Kidney (tissue), 14 donors: ENCODE results near the gene SCUBE2. TPM values are rescaled to one million over a fixed set of nuclear protein-coding genes. Genes with fewer than 3 reads are reported as not detected.

Experiments used
- DNase-seq, 5 donors: peaks; one replicate each; pipeline ENCODE4 v3.0.0-alpha.2; 2013 to 2020
- FAIRE-seq: peaks from 2 replicates; lab custom pipeline; 2012; peaks lifted over from hg19 to GRCh38; lab: Jason Lieb, UNC
- H3K27ac ChIP-seq, 2 donors: one replicate each; pipeline ENCODE4 v1.7.0; 2013; ENCODE audit warnings: low read depth in 2 of 2, low read length in 2 of 2, inconsistent platforms in 1 of 2
- H3K27me3 ChIP-seq: one replicate; pipeline ENCODE4 v1.7.1; 2013; ENCODE audit warnings: low read length, inconsistent platforms; ENCODE audit not compliant: control insufficient read depth, insufficient read depth
- H3K36me3 ChIP-seq, 3 donors: one replicate each; pipeline versions ENCODE4 v1.7.0 to v1.7.1; 2013; ENCODE audit warnings: low read length in 3 of 3, control low read depth in 1 of 3, inconsistent platforms in 1 of 3; ENCODE audit not compliant: insufficient read depth in 3 of 3, control insufficient read depth in 2 of 3
- H3K4me1 ChIP-seq, 3 donors: one replicate each; pipeline versions ENCODE4 v1.7.0 to v1.7.1; 2013; ENCODE audit warnings: low read length in 3 of 3, inconsistent platforms in 1 of 3, low read depth in 1 of 3; ENCODE audit not compliant: control insufficient read depth in 2 of 3, insufficient read depth in 2 of 3
- H3K4me3 ChIP-seq, 3 donors: one replicate each; pipeline versions ENCODE4 v1.7.0 to v1.8.1; 2013; ENCODE audit warnings: low read length in 3 of 3, control low read depth in 1 of 3, inconsistent platforms in 1 of 3
- H3K9ac ChIP-seq, 3 donors: one replicate each; pipeline versions ENCODE4 v1.7.0 to v1.7.1; 2013; ENCODE audit warnings: low read length in 3 of 3, control low read depth in 1 of 3, inconsistent platforms in 1 of 3
- H3K9me3 ChIP-seq, 3 donors: one replicate each; pipeline versions ENCODE4 v1.7.0 to v1.7.1; 2013; ENCODE audit warnings: low read length in 3 of 3, control low read depth in 1 of 3, inconsistent platforms in 1 of 3; ENCODE audit not compliant: control insufficient read depth in 2 of 3, insufficient read depth in 1 of 3
- intact Hi-C: fragments of 100-400 bp; cut with DNase I; formaldehyde crosslinking; loops from one replicate; pipeline ENCODE4 v1.11.1; 2022
- polyA plus RNA-seq: library from polyadenylated mRNA; stranded (reverse); fragments of 350-450 nt; fragmentation: Illumina TruSeq; extraction: RNeasy Lipid Tissue Mini Kit (QIAGEN cat#74804); gene quantifications from one replicate; pipeline ENCODE4 v1.2.3, GENCODE V29; 2014; ENCODE audit warnings: low read depth, low replicate concordance; ENCODE audit not compliant: insufficient read depth
- total RNA-seq: library from RNA; stranded (reverse); fragmentation: NEBNext Ultra II Directional; extraction: Animal tissue kit (Norgen Biotek cat#: 25700); gene quantifications from one replicate; pipeline ENCODE4 v1.2.1, GENCODE V29; 2021
- TF ChIP-seq, protein P1 (sequence below): IDR thresholded peaks from 3 replicates; pipeline ENCODE4 v1.5.1; 2012; ENCODE audit warnings: mild to moderate bottlenecking, moderate library complexity, borderline replicate concordance; ENCODE audit not compliant: insufficient read depth; ENCODE audit errors: extremely low read depth
- donor health status: control.
- donor health status: control.
- donor health status: control.
- donor health status: control.
- donor health status: control.
- donor health status: DM: yes; HTN: yes; CAD: no.
- donor health status: Normal renal cell carcinoma (clear cell type).

SCUBE2 gene
- total and polyA plus RNA-seq, 2 donors from 2014 or later: 0.65 to 3.5 TPM

DNA sequence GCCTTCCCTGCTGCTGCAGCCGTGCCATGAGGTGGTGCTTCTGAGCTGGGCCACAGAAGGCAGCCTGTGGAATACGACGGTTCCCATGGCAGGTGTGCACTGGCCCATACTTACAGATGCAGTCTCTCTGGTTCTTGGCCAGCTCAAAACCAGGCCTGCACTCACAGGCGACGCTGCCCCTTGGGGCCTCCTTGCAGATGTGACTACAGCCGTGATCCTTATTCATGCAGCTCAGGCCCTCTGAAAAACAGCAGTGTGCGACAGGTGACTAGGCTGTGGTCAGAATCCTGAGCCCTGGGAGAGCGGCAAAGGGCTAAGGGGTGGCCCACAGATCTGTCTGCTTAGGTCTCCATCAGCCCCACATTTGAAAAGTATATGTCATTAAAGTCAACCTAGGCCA is 22.1 kb downstream of the SCUBE2 start:
- Histone ChIP-seq H3K4me1 (peaks cover 0 to 4% (median 0%) of the 10 kb centered on the region in 3 donors), H3K27me3 (no peaks in the 10 kb centered on the region), H3K9ac (no peak overlapping the region), H3K4me3 (no peak overlapping the region), H3K9me3 (no peaks in the 10 kb centered on the region), H3K36me3 (no peaks in the 10 kb centered on the region), H3K27ac (no peak overlapping the region)
- DNase-seq: peak in 1 of 5 donors; percentile 9
- TF ChIP-seq, protein P1, sequence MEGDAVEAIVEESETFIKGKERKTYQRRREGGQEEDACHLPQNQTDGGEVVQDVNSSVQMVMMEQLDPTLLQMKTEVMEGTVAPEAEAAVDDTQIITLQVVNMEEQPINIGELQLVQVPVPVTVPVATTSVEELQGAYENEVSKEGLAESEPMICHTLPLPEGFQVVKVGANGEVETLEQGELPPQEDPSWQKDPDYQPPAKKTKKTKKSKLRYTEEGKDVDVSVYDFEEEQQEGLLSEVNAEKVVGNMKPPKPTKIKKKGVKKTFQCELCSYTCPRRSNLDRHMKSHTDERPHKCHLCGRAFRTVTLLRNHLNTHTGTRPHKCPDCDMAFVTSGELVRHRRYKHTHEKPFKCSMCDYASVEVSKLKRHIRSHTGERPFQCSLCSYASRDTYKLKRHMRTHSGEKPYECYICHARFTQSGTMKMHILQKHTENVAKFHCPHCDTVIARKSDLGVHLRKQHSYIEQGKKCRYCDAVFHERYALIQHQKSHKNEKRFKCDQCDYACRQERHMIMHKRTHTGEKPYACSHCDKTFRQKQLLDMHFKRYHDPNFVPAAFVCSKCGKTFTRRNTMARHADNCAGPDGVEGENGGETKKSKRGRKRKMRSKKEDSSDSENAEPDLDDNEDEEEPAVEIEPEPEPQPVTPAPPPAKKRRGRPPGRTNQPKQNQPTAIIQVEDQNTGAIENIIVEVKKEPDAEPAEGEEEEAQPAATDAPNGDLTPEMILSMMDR: no peak
- FAIRE-seq: no peak
- intact Hi-C loops: no loop called here

DNA sequence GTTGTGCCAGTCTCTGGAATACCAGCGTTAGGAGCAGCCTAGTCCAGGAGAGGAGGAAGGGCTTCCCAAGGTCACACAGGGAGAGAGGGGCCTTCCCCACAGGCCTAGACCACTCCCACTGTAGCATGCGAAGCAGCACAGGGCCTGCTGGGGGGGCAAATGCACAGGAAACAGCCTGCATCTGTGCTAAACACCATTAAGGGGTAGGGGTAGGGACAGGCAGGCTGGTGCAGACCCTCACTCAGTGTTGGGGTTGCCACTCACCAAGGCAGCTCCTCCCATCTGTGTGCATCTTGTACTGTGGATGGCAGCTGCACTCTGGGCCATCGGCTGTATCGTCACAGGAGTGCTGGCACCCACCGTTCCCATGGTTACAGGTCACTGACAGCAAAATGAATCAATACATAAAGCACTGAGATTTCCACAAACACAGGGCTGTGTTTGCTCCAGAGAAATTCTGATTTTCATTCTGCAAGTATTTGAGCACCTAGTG is 24.9 kb downstream of the SCUBE2 start:
- Histone ChIP-seq H3K27ac (no peak overlapping the region), H3K9ac (no peak overlapping the region), H3K36me3 (no peaks in the 10 kb centered on the region), H3K9me3 (no peaks in the 10 kb centered on the region), H3K4me3 (no peak overlapping the region), H3K27me3 (no peaks in the 10 kb centered on the region), H3K4me1 (peaks cover 0 to 4% (median 0%) of the 10 kb centered on the region in 3 donors)
- no peak for FAIRE-seq
- TF ChIP-seq, protein P1: no peak
- DNase-seq: peak in 1 of 5 donors; percentile 7
- intact Hi-C loops: no loop called here

GRCh38 chr11:9065607-9066432 is 25.6 kb downstream of the SCUBE2 start:
- Histone ChIP-seq H3K36me3 (no peaks in the 10 kb centered on the region), H3K27me3 (no peaks in the 10 kb centered on the region), H3K4me1 (peaks cover 0 to 2% (median 0%) of the 10 kb centered on the region in 3 donors), H3K9ac (no peak overlapping the region), H3K27ac (no peak overlapping the region), H3K9me3 (no peaks in the 10 kb centered on the region), H3K4me3 (no peak overlapping the region)
- FAIRE-seq (no peak), DNase-seq (no peak)
- TF ChIP-seq, protein P1: no peak
- intact Hi-C loops: no loop called here
